Endodermal cell (in vitro differentiated cells): Measurements from ENCODE around the gene USP24. TPM values are rescaled to one million over a fixed set of nuclear protein-coding genes. Genes with fewer than 3 reads are reported as not detected.

Source experiments
- DNase-seq: peaks from one replicate; pipeline ENCODE4 v3.0.0-alpha.2; 2017
- H3K27ac ChIP-seq: 2 replicates; pipeline ENCODE4 v1.5.1; 2013; ENCODE audit warnings: mild to moderate bottlenecking, low read depth, low read length, moderate library complexity
- H3K27me3 ChIP-seq: 2 replicates; pipeline ENCODE4 v1.6.1; 2013; ENCODE audit warnings: mild to moderate bottlenecking, low read length, moderate library complexity; ENCODE audit not compliant: insufficient read depth, control insufficient read depth, poor library complexity, severe bottlenecking
- H3K36me3 ChIP-seq: 2 replicates; pipeline ENCODE4 v1.7.0; 2013; ENCODE audit warnings: mild to moderate bottlenecking, low read length, moderate library complexity; ENCODE audit not compliant: control insufficient read depth, insufficient read depth
- H3K4me1 ChIP-seq: one replicate; pipeline ENCODE4 v1.7.0; 2013; ENCODE audit warnings: low read length; ENCODE audit not compliant: control insufficient read depth, insufficient read depth
- H3K4me3 ChIP-seq: 2 replicates; pipeline ENCODE4 v1.5.1; 2013; ENCODE audit warnings: mild to moderate bottlenecking, low read length, moderate library complexity
- H3K9ac ChIP-seq: 2 replicates; pipeline ENCODE4 v1.6.1; 2013; ENCODE audit warnings: mild to moderate bottlenecking, low read length, moderate library complexity; ENCODE audit not compliant: poor library complexity, severe bottlenecking; ENCODE audit errors: extremely low read depth
- H3K9me3 ChIP-seq: 2 replicates; pipeline ENCODE4 v1.6.1; 2013; ENCODE audit warnings: mild to moderate bottlenecking, low read length, moderate library complexity; ENCODE audit not compliant: control insufficient read depth
- H3K27ac Mint-ChIP-seq: 2 replicates; pipeline ENCODE4 v1.8.0; 2020; ENCODE audit warnings: mixed read lengths
- H3K27me3 Mint-ChIP-seq: 2 replicates; pipeline ENCODE4 v1.8.0; 2021; ENCODE audit warnings: mild to moderate bottlenecking, mixed read lengths; ENCODE audit not compliant: insufficient read depth
- H3K36me3 Mint-ChIP-seq: 2 replicates; pipeline ENCODE4 v1.8.0; 2020; ENCODE audit warnings: low read depth, mixed read lengths
- H3K4me1 Mint-ChIP-seq: 2 replicates; pipeline ENCODE4 v1.8.0; 2020; ENCODE audit warnings: mixed read lengths
- H3K4me3 Mint-ChIP-seq: 2 replicates; pipeline ENCODE4 v1.8.0; 2020; ENCODE audit warnings: mild to moderate bottlenecking, moderate library complexity, mixed read lengths
- H3K9me3 Mint-ChIP-seq: 2 replicates; pipeline ENCODE4 v1.8.0; 2020; ENCODE audit warnings: mild to moderate bottlenecking, mixed read lengths
- WGBS, 2 experiments: methylation state at CpG; one replicate each; pipeline versions ENCODE4 v1.1.5 to v1.1.7; 2013; ENCODE audit warnings: missing lambda C conversion rate in 2 of 2, mixed read lengths in 1 of 2; ENCODE audit not compliant: insufficient coverage in 1 of 2, insufficient read length in 1 of 2; 5-methylcytosine and 5-hydroxymethylcytosine counted together
- long read RNA-seq, 4 experiments: library from polyadenylated mRNA in 2 of 4; library from RNA in 1 of 4; library from capped mRNA in 1 of 4; stranded (forward) in 3 of 4; unstranded in 1 of 4; transcript quantifications; one replicate each; pipeline ENCODE4 v2.0.0, GENCODE V29; 2020 to 2021; ENCODE audit warnings: inconsistent platforms in 1 of 4
- polyA plus RNA-seq, 2 experiments: library from polyadenylated mRNA; stranded (reverse); fragments of 50-300 nt; gene quantifications; one replicate each; pipeline ENCODE4 v1.2.3, GENCODE V29; 2013
- total RNA-seq, 2 donors: library from RNA; stranded (reverse); fragmentation: NEBNext Ultra II Directional in 1 of 2; extraction: Animal tissue kit (Norgen Biotek cat#: 25700) in 1 of 2; gene quantifications; 2 replicates in 1 of 2; 3 replicates in 1 of 2; pipeline ENCODE4 v1.2.1, GENCODE V29; 2021
- TF ChIP-seq, protein P1 (sequence below): fragments of 200-600 bp; sonication (generic); conservative IDR thresholded peaks from 2 replicates; pipeline ENCODE4 v1.5.0; 2021; ENCODE audit warnings: antibody characterized with exemption, mild to moderate bottlenecking

The USP24 gene, protein sequence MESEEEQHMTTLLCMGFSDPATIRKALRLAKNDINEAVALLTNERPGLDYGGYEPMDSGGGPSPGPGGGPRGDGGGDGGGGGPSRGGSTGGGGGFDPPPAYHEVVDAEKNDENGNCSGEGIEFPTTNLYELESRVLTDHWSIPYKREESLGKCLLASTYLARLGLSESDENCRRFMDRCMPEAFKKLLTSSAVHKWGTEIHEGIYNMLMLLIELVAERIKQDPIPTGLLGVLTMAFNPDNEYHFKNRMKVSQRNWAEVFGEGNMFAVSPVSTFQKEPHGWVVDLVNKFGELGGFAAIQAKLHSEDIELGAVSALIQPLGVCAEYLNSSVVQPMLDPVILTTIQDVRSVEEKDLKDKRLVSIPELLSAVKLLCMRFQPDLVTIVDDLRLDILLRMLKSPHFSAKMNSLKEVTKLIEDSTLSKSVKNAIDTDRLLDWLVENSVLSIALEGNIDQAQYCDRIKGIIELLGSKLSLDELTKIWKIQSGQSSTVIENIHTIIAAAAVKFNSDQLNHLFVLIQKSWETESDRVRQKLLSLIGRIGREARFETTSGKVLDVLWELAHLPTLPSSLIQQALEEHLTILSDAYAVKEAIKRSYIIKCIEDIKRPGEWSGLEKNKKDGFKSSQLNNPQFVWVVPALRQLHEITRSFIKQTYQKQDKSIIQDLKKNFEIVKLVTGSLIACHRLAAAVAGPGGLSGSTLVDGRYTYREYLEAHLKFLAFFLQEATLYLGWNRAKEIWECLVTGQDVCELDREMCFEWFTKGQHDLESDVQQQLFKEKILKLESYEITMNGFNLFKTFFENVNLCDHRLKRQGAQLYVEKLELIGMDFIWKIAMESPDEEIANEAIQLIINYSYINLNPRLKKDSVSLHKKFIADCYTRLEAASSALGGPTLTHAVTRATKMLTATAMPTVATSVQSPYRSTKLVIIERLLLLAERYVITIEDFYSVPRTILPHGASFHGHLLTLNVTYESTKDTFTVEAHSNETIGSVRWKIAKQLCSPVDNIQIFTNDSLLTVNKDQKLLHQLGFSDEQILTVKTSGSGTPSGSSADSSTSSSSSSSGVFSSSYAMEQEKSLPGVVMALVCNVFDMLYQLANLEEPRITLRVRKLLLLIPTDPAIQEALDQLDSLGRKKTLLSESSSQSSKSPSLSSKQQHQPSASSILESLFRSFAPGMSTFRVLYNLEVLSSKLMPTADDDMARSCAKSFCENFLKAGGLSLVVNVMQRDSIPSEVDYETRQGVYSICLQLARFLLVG (N-terminal part only)
- total RNA-seq = 10 to 100 TPM; 68.2 to 71.5 TPM
- 24.7 TPM for polyA plus RNA-seq (2013, experiment 1 of 2)
- 24.5 TPM for polyA plus RNA-seq (2013, experiment 2 of 2)
- long read RNA-seq, experiment 1, partial matches to known transcripts = 6 of 26 reads
- long read RNA-seq, experiment 1, other reads (novel, unspliced or antisense) = 20 of 26 reads
- long read RNA-seq, experiment 2, full-length matches to known transcripts = 8 of 72 reads
- long read RNA-seq, experiment 2, partial matches to known transcripts = 32 of 72 reads
- long read RNA-seq, experiment 2, other reads (novel, unspliced or antisense) = 32 of 72 reads
- long read RNA-seq, experiment 3, partial matches to known transcripts = 9 of 11 reads
- long read RNA-seq, experiment 3, other reads (novel, unspliced or antisense) = 2 of 11 reads
- long read RNA-seq, experiment 4, partial matches to known transcripts = 3 of 4 reads
- long read RNA-seq, experiment 4, other reads (novel, unspliced or antisense) = 1 of 4 reads

DNA sequence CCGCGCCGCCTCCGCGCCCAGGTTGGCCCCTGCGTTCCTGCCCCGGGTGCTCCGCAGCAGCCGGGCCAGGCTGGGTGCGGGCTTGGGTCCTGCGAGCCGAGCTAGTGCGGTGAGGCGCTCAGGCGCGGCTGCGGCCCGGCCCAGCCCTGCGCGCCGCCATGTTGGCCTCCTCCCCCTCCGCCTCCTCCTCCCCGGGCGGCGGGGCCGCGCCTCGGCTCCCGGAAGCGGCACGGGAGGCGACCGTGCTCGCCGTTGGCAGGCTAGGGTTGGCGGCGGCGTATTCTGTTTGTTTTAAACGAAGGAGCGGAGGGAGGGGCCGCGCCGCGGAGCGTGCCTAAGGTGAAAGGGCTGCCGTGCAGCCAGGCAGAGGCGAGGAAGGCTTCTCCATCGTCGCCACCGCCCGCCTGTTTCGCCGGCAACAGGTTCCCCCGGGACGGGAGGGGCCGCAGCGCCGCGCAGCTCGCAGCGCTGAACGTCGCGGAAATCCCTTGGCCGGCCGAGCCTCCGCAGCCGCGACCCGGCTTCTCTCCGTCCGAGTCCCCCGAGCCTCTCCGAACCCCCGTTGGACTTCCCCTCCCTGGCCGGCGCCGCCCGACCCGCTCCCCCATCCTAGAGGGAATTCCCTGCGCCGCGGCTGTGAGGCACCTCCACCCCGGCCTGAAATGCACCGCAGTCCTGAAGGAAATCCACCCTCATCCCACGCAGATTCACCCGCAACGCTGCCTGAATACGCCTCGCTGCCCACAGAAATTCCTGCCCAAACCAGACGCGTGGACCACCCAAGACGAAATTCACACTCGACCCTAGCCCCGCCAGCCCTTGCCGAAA, at the start of gene USP24:
USP24 (minus strand) TSS at position 171 of the 828 bp plus-strand sequence. CDS start 251 bp downstream, outside the sequence.
- Mint-ChIP-seq H3K36me3 (no peaks in the 10 kb centered on the region), H3K27me3 (no peaks in the 10 kb centered on the region), H3K4me1 (peaks cover 50% of the 10 kb centered on the region), H3K9me3 (no peaks in the 10 kb centered on the region), H3K27ac (peak within 1 kb of the TSS; percentile 97), H3K4me3 (peak within 1 kb of the TSS; percentile 98)
- H3K4me3 ChIP-seq = peak within 1 kb of the TSS; percentile 95
- H3K27me3 ChIP-seq = no peaks in the 10 kb centered on the region
- TF ChIP-seq, protein P1, sequence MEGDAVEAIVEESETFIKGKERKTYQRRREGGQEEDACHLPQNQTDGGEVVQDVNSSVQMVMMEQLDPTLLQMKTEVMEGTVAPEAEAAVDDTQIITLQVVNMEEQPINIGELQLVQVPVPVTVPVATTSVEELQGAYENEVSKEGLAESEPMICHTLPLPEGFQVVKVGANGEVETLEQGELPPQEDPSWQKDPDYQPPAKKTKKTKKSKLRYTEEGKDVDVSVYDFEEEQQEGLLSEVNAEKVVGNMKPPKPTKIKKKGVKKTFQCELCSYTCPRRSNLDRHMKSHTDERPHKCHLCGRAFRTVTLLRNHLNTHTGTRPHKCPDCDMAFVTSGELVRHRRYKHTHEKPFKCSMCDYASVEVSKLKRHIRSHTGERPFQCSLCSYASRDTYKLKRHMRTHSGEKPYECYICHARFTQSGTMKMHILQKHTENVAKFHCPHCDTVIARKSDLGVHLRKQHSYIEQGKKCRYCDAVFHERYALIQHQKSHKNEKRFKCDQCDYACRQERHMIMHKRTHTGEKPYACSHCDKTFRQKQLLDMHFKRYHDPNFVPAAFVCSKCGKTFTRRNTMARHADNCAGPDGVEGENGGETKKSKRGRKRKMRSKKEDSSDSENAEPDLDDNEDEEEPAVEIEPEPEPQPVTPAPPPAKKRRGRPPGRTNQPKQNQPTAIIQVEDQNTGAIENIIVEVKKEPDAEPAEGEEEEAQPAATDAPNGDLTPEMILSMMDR = no peak
- 0 to 2% methylated on average over 7 to 96 of the region's 96 CpGs for WGBS, 2 experiments
- peak within 1 kb of the TSS; percentile 89 for H3K27ac ChIP-seq
- peak; percentile 91 for DNase-seq
- no peaks in the 10 kb centered on the region for H3K9me3 ChIP-seq
- H3K9ac ChIP-seq = peak within 1 kb of the TSS; percentile 84
- peaks cover 15% of the 10 kb centered on the region for H3K4me1 ChIP-seq
- H3K36me3 ChIP-seq = peaks cover 3% of the 10 kb centered on the region

DNA sequence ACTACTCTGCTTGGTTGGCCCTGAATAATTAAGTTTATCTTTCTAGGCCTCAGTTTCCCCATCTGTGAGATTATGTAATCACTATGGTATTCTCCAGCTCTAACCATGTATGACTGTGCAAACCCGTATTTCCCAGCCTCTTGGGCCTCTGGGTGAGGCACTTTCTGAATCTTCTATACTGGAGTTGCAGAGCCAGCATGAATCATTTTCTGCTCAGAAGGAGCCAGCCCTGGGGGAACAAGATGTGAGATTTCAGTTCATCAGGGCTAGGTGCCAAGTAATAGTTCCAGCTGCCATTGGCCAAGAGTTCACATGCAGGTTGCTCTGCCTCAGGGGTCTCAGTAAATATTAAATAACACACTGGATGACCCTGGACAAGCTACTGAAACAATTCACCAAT, 47.7 kb upstream of the USP24 start:
- Mint-ChIP-seq H3K4me3 (no peak overlapping the region), H3K9me3 (no peaks in the 10 kb centered on the region), H3K36me3 (no peaks in the 10 kb centered on the region), H3K27ac (no peak overlapping the region), H3K27me3 (peaks cover 5% of the 10 kb centered on the region), H3K4me1 (peaks cover 30% of the 10 kb centered on the region)
- H3K27ac ChIP-seq = no peak overlapping the region
- no peaks in the 10 kb centered on the region for H3K36me3 ChIP-seq
- H3K27me3 ChIP-seq = peaks cover 6% of the 10 kb centered on the region
- H3K9ac ChIP-seq = no peak overlapping the region
- DNase-seq = no peak
- 91% methylated on average over 1 of the region's 1 CpG; no CpG with 5 or more reads in 1 of the 2 experiments for WGBS, 2 experiments
- TF ChIP-seq, protein P1 = no peak
- peaks cover 2% of the 10 kb centered on the region for H3K9me3 ChIP-seq
- no peak overlapping the region for H3K4me3 ChIP-seq
- H3K4me1 ChIP-seq = peaks cover 11% of the 10 kb centered on the region
